ENCODE measurements around the gene GCSAM.

GCSAM gene

GRCh38 chr3:112095731-112096130, 37.3 kb downstream of the GCSAM start:
- H3K9me3 ChIP-seq (ENCODE audit: control insufficient read depth, low read length), result peaks cover 4% of the 10 kb centered on the region

GRCh38 chr3:112093180-112093522, 39.9 kb downstream of the GCSAM start:
- Histone ChIP-seq H2BK120ac (ENCODE audit: low read depth, low read length) (no peak overlapping the region), H4K91ac (ENCODE audit: low read length) (no peak overlapping the region), H2BK15ac (ENCODE audit: low read depth, poor library complexity, severe bottlenecking) (no peak overlapping the region), H2BK12ac (ENCODE audit: low read length in 2 of 2) (no peak overlapping the region), H3K23ac (ENCODE audit: low read length in 2 of 2) (no peak overlapping the region), H3K18ac (ENCODE audit: low read depth in 1 of 2, low read length in 2 of 2) (no peak overlapping the region), H3K4ac (ENCODE audit: low read depth in 1 of 2, low read length in 2 of 2) (no peak overlapping the region), H3K4me2 (ENCODE audit: low read length, poor library complexity, severe bottlenecking) (no peak overlapping the region), H3K27ac (ENCODE audit: low read length, poor library complexity, severe bottlenecking) (peak overlapping the region; percentile 75), H3K36me3 (ENCODE audit: control insufficient read depth in 1 of 2, insufficient read depth in 2 of 2, low read depth in 1 of 2, low read length in 2 of 2) (peaks cover 0 to 12% of the 10 kb centered on the region in 2 experiments), H3K79me1 (replicated peaks; ENCODE audit: low read length, poor library complexity, severe bottlenecking) (peaks cover 17% of the 10 kb centered on the region), H4K8ac (ENCODE audit: low read length) (no peak overlapping the region), H3K9me3 (ENCODE audit: control insufficient read depth, low read length) (peaks cover 4% of the 10 kb centered on the region), H3K4me1 (ENCODE audit: control insufficient read depth, insufficient read depth, low read depth, low read length) (peaks cover 16% of the 10 kb centered on the region), H2BK5ac (ENCODE audit: low read depth, low read length, poor library complexity, severe bottlenecking) (no peak overlapping the region), H3K9ac (ENCODE audit: low read length) (peak overlapping the region; percentile 25), H2AFZ (ENCODE audit: low read depth, low read length) (no peak overlapping the region), H3K14ac (ENCODE audit: low read length in 2 of 2) (no peak overlapping the region), H3K27me3 (ENCODE audit: control insufficient read depth in 1 of 2, insufficient read depth in 1 of 2, low read length in 2 of 2) (peaks cover 0 to 11% of the 10 kb centered on the region in 2 experiments), H2AK5ac (ENCODE audit: low read length, severe bottlenecking) (no peak overlapping the region), H3K4me3 (ENCODE audit: insufficient read depth in 1 of 2, low read depth in 1 of 2, low read length in 2 of 2) (peak overlapping the region in 1 of 2 experiments; percentile 20)
- DNase-seq, result no peak

More at GRCh38 chr3:112095731-112096130, 37.3 kb downstream of the GCSAM start:
- Histone ChIP-seq H3K18ac (ENCODE audit: low read depth in 1 of 2, low read length in 2 of 2) (peak overlapping the region in 1 of 2 experiments; percentile 68), H2BK120ac (ENCODE audit: low read depth, low read length) (no peak overlapping the region), H3K4me3 (ENCODE audit: insufficient read depth in 1 of 2, low read depth in 1 of 2, low read length in 2 of 2) (no peak overlapping the region), H3K4me1 (ENCODE audit: control insufficient read depth, insufficient read depth, low read depth, low read length) (peaks cover 12% of the 10 kb centered on the region), H4K8ac (ENCODE audit: low read length) (no peak overlapping the region), H3K79me1 (replicated peaks; ENCODE audit: low read length, poor library complexity, severe bottlenecking) (peaks cover 23% of the 10 kb centered on the region), H2AFZ (ENCODE audit: low read depth, low read length) (no peak overlapping the region), H2BK15ac (ENCODE audit: low read depth, poor library complexity, severe bottlenecking) (no peak overlapping the region), H3K36me3 (ENCODE audit: control insufficient read depth in 1 of 2, insufficient read depth in 2 of 2, low read depth in 1 of 2, low read length in 2 of 2) (peaks cover 0 to 12% of the 10 kb centered on the region in 2 experiments), H3K9ac (ENCODE audit: low read length) (no peak overlapping the region), H3K27me3 (ENCODE audit: control insufficient read depth in 1 of 2, insufficient read depth in 1 of 2, low read length in 2 of 2) (peaks cover 0 to 33% of the 10 kb centered on the region in 2 experiments), H4K91ac (ENCODE audit: low read length) (no peak overlapping the region), H3K27ac (ENCODE audit: low read length, poor library complexity, severe bottlenecking) (no peak overlapping the region), H3K4ac (ENCODE audit: low read depth in 1 of 2, low read length in 2 of 2) (no peak overlapping the region), H2BK12ac (ENCODE audit: low read length in 2 of 2) (no peak overlapping the region), H3K4me2 (ENCODE audit: low read length, poor library complexity, severe bottlenecking) (no peak overlapping the region), H2AK5ac (ENCODE audit: low read length, severe bottlenecking) (peak overlapping the region; percentile 67), H2BK5ac (ENCODE audit: low read depth, low read length, poor library complexity, severe bottlenecking) (no peak overlapping the region), H3K14ac (ENCODE audit: low read length in 2 of 2) (no peak overlapping the region), H3K23ac (ENCODE audit: low read length in 2 of 2) (no peak overlapping the region)
- DNase-seq, result no peak
- WGBS, result 78% methylated on average over 1 of the region's 2 CpGs

DNA sequence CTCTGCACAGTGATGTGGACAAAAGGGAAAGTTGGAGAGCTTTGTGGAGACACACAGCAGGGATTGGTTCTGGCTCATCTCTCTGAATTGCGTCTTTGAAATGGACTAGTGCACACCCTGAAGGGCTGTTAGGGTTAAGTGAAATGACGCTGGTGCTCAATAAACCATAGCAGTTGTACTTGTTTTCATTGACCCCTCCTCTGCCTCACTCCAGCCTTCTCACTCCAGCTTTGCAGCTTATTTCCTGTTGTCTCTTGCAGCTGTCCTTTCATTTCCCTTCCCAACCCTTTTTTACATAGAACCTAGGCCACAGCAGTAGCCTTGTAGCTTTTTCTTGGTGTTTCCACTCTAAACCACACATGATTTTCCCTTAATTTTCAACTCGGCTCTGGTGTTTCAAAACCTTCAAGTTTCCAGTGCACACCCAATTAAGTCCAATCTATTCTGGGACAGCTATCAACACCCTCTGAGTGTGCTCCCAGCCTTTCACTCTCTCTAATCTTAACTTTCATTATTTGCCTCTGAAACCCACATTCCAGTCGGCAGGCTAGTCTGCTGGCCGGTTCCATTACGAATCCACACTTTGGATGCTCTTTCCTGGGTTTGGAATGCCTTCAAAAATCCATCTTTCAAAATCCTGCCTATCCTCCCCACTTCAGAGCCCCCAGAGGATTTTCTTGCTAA, 40.4 kb downstream of the GCSAM start:
- H3K4ac ChIP-seq (ENCODE audit: low read depth in 1 of 2, low read length in 2 of 2), result peak overlapping the region in 1 of 2 experiments; percentile 41
- H3K18ac ChIP-seq (ENCODE audit: low read depth in 1 of 2, low read length in 2 of 2), result peak overlapping the region in 1 of 2 experiments; percentile 24
- H2AFZ ChIP-seq (ENCODE audit: low read depth, low read length), result peak overlapping the region; percentile 53
- H3K9me3 ChIP-seq (ENCODE audit: control insufficient read depth, low read length), result peaks cover 4% of the 10 kb centered on the region
- peak overlapping the region; percentile 75 for H3K27ac ChIP-seq (ENCODE audit: low read length, poor library complexity, severe bottlenecking)
- no peak overlapping the region for H4K91ac ChIP-seq (ENCODE audit: low read length)
- H2AK5ac ChIP-seq (ENCODE audit: low read length, severe bottlenecking), result no peak overlapping the region
- H3K23ac ChIP-seq (ENCODE audit: low read length in 2 of 2), result no peak overlapping the region
- peaks cover 18% of the 10 kb centered on the region for H3K4me1 ChIP-seq (ENCODE audit: control insufficient read depth, insufficient read depth, low read depth, low read length)
- H3K9ac ChIP-seq (ENCODE audit: low read length), result peak overlapping the region; percentile 25
- H4K8ac ChIP-seq (ENCODE audit: low read length), result peak overlapping the region; percentile 19
- H3K79me1 ChIP-seq (replicated peaks; ENCODE audit: low read length, poor library complexity, severe bottlenecking), result peaks cover 16% of the 10 kb centered on the region
- H2BK15ac ChIP-seq (ENCODE audit: low read depth, poor library complexity, severe bottlenecking), result no peak overlapping the region
- H2BK5ac ChIP-seq (ENCODE audit: low read depth, low read length, poor library complexity, severe bottlenecking), result no peak overlapping the region
- peaks cover 0 to 12% of the 10 kb centered on the region in 2 experiments for H3K36me3 ChIP-seq (ENCODE audit: control insufficient read depth in 1 of 2, insufficient read depth in 2 of 2, low read depth in 1 of 2, low read length in 2 of 2)
- H2BK12ac ChIP-seq (ENCODE audit: low read length in 2 of 2), result no peak overlapping the region
- H3K4me2 ChIP-seq (ENCODE audit: low read length, poor library complexity, severe bottlenecking), result peak overlapping the region; percentile 39
- peak overlapping the region in 1 of 2 experiments; percentile 20 for H3K4me3 ChIP-seq (ENCODE audit: insufficient read depth in 1 of 2, low read depth in 1 of 2, low read length in 2 of 2)
- DNase-seq, result peak; percentile 42
- H3K27me3 ChIP-seq (ENCODE audit: control insufficient read depth in 1 of 2, insufficient read depth in 1 of 2, low read length in 2 of 2), result peaks cover 0 to 6% of the 10 kb centered on the region in 2 experiments
- H3K14ac ChIP-seq (ENCODE audit: low read length in 2 of 2), result no peak overlapping the region
- no peak overlapping the region for H2BK120ac ChIP-seq (ENCODE audit: low read depth, low read length)
- 43% methylated on average over 6 of the region's 6 CpGs for WGBS

GRCh38 chr3:112090887-112091586, 42.0 kb downstream of the GCSAM start:
- Histone ChIP-seq H2AK5ac (ENCODE audit: low read length, severe bottlenecking) (peak overlapping the region; percentile 73), H3K14ac (ENCODE audit: low read length in 2 of 2) (peak overlapping the region in 1 of 2 experiments; percentile 18), H3K36me3 (ENCODE audit: control insufficient read depth in 1 of 2, insufficient read depth in 2 of 2, low read depth in 1 of 2, low read length in 2 of 2) (peaks cover 0 to 10% of the 10 kb centered on the region in 2 experiments), H3K18ac (ENCODE audit: low read depth in 1 of 2, low read length in 2 of 2) (peak overlapping the region in 1 of 2 experiments; percentile 34), H2BK5ac (ENCODE audit: low read depth, low read length, poor library complexity, severe bottlenecking) (no peak overlapping the region), H3K27ac (ENCODE audit: low read length, poor library complexity, severe bottlenecking) (peak overlapping the region; percentile 36), H3K4me3 (ENCODE audit: insufficient read depth in 1 of 2, low read depth in 1 of 2, low read length in 2 of 2) (no peak overlapping the region), H3K4ac (ENCODE audit: low read depth in 1 of 2, low read length in 2 of 2) (no peak overlapping the region), H4K91ac (ENCODE audit: low read length) (no peak overlapping the region), H3K79me1 (replicated peaks; ENCODE audit: low read length, poor library complexity, severe bottlenecking) (peaks cover 14% of the 10 kb centered on the region), H2BK15ac (ENCODE audit: low read depth, poor library complexity, severe bottlenecking) (no peak overlapping the region), H3K4me1 (ENCODE audit: control insufficient read depth, insufficient read depth, low read depth, low read length) (peaks cover 19% of the 10 kb centered on the region), H2BK120ac (ENCODE audit: low read depth, low read length) (no peak overlapping the region), H2AFZ (ENCODE audit: low read depth, low read length) (no peak overlapping the region), H2BK12ac (ENCODE audit: low read length in 2 of 2) (no peak overlapping the region), H4K8ac (ENCODE audit: low read length) (no peak overlapping the region), H3K23ac (ENCODE audit: low read length in 2 of 2) (no peak overlapping the region), H3K9ac (ENCODE audit: low read length) (no peak overlapping the region), H3K27me3 (ENCODE audit: control insufficient read depth in 1 of 2, insufficient read depth in 1 of 2, low read length in 2 of 2) (peaks cover 0 to 2% of the 10 kb centered on the region in 2 experiments), H3K4me2 (ENCODE audit: low read length, poor library complexity, severe bottlenecking) (no peak overlapping the region), H3K9me3 (ENCODE audit: control insufficient read depth, low read length) (peaks cover 2% of the 10 kb centered on the region)
- 39% methylated on average over 5 of the region's 6 CpGs for WGBS
- no peak for DNase-seq

Data from mesenchymal stem cell (in vitro differentiated cells and primary cell).